ENCODE data around the gene GLO1.

GLO1 gene

GRCh38 chr6:38654263-38654662 is 48.7 kb downstream of the GLO1 start:
- ATAC-seq, result no peak
- TF ChIP-seq BACH2 (CRISPR knock-in tag; IDR thresholded peaks at IDR 0.05; ENCODE audit: borderline replicate concordance), result no peak
- TF ChIP-seq CREB5 (CRISPR knock-in tag; IDR thresholded peaks at IDR 0.05; ENCODE audit: low read depth), result no peak
- no peak for TF ChIP-seq TOX (CRISPR knock-in tag; IDR thresholded peaks at IDR 0.05; ENCODE audit: borderline replicate concordance)
- no peak for TF ChIP-seq GLIS3 (CRISPR knock-in tag; IDR thresholded peaks at IDR 0.05)
- TF ChIP-seq ZC3H10 (CRISPR knock-in tag; IDR thresholded peaks at IDR 0.05), result no peak
- TF ChIP-seq CSDC2 (CRISPR knock-in tag; IDR thresholded peaks at IDR 0.05), result no peak
- no peak for TF ChIP-seq RARB (CRISPR knock-in tag; IDR thresholded peaks at IDR 0.05)
- TF ChIP-seq TSHZ2 (CRISPR knock-in tag; IDR thresholded peaks at IDR 0.05), result no peak

- TF ChIP-seq PATZ1 (CRISPR knock-in tag; IDR thresholded peaks at IDR 0.05; ENCODE audit: borderline replicate concordance), result no peak
- TF ChIP-seq CREB5 (CRISPR knock-in tag; IDR thresholded peaks at IDR 0.05; ENCODE audit: low read depth), result no peak
- TF ChIP-seq POU6F1 (CRISPR knock-in tag; IDR thresholded peaks at IDR 0.05; ENCODE audit: borderline replicate concordance, low read depth), result no peak
- no peak for TF ChIP-seq RARB (CRISPR knock-in tag; IDR thresholded peaks at IDR 0.05)
- TF ChIP-seq CSRNP3 (CRISPR knock-in tag; IDR thresholded peaks at IDR 0.05), result no peak
- no peak for TF ChIP-seq ESRRG (CRISPR knock-in tag; IDR thresholded peaks at IDR 0.05)
- no peak for TF ChIP-seq PPARA (CRISPR knock-in tag; IDR thresholded peaks at IDR 0.05; ENCODE audit: borderline replicate concordance)
- ATAC-seq, result no peak
Measured at GRCh38 chr6:38651121-38651784, 51.7 kb downstream of the GLO1 start.

GRCh38 chr6:38650207-38650752 is 52.7 kb downstream of the GLO1 start:
- no peak for ATAC-seq
- TF ChIP-seq BACH2 (CRISPR knock-in tag; IDR thresholded peaks at IDR 0.05; ENCODE audit: borderline replicate concordance) (no peak), SNAI2 (CRISPR knock-in tag; IDR thresholded peaks at IDR 0.05) (no peak), CREB5 (CRISPR knock-in tag; IDR thresholded peaks at IDR 0.05; ENCODE audit: low read depth) (no peak), ZFP30 (CRISPR knock-in tag; IDR thresholded peaks at IDR 0.05) (no peak), ZFP3 (CRISPR knock-in tag; IDR thresholded peaks at IDR 0.05) (no peak), PATZ1 (CRISPR knock-in tag; IDR thresholded peaks at IDR 0.05; ENCODE audit: borderline replicate concordance) (no peak), POU6F1 (CRISPR knock-in tag; IDR thresholded peaks at IDR 0.05; ENCODE audit: borderline replicate concordance, low read depth) (no peak)

All from SK-N-SH treated with all-trans-retinoic acid at 6 μM for 48 hours (cell line).